ENCODE results near the gene WBP1L.
"Not testable (repeated sequence)": the region's sequence is repeated elsewhere in the genome, so short reads cannot be mapped to it uniquely, and the experiment has no call there.

Gene WBP1L

GRCh38 chr10:102714621-102715455, 28.9 kb upstream of the WBP1L start, which contains the start of gene SFXN2:
TSS of gene SFXN2 (plus strand) at chr10:102714636. CDS start at chr10:102726637, 12,001 bp downstream.
- Histone ChIP-seq H3K9ac (ENCODE audit: low read length) (peak within 1 kb of the TSS; percentile 75), H3K9me3 (ENCODE audit: insufficient read depth, low read length) (no peaks in the 10 kb centered on the region), H3K27me3 (ENCODE audit: low read length) (no peaks in the 10 kb centered on the region), H3K79me2 (ENCODE audit: insufficient read depth, low read length) (peaks cover 38% of the 10 kb centered on the region), H3K4me2 (ENCODE audit: low read depth, low read length, poor library complexity, severe bottlenecking) (peak within 1 kb of the TSS; percentile 76), H3K4me3 (ENCODE audit: insufficient read depth, low read length, poor library complexity, severe bottlenecking) (peak within 1 kb of the TSS; percentile 81), H4K20me1 (ENCODE audit: low read depth, low read length) (no peaks in the 10 kb centered on the region), H2AFZ (ENCODE audit: low read depth, low read length, severe bottlenecking) (peak within 1 kb of the TSS; percentile 76), H3K9me2 (replicated peaks; ENCODE audit: insufficient read depth, low read length) (no peaks in the 10 kb centered on the region), H3F3A (ENCODE audit: insufficient read depth) (peaks cover 11% of the 10 kb centered on the region; the same call in 1 of the 2 replicates), H3K36me3 (ENCODE audit: low read length) (no peaks in the 10 kb centered on the region), H3K27ac (ENCODE audit: low read depth, low read length) (peak within 1 kb of the TSS; percentile 34)
- TF ChIP-seq EZH2phosphoT487 (conservative IDR thresholded peaks at IDR 0.05; ENCODE audit: low read length) (no peak), CTCF (IDR thresholded peaks at IDR 0.05; ENCODE audit: insufficient read depth, low read length, poor library complexity, severe bottlenecking) (peak; percentile 26)

GRCh38 chr10:102715880-102716279, 27.9 kb upstream of the WBP1L start:
- no peak overlapping the region for H3K27ac ChIP-seq (ENCODE audit: low read depth, low read length)
- no peaks in the 10 kb centered on the region for H4K20me1 ChIP-seq (ENCODE audit: low read depth, low read length)
- peaks cover 11% of the 10 kb centered on the region; the same call in 1 of the 2 replicates for H3F3A ChIP-seq (ENCODE audit: insufficient read depth)
- peak overlapping the region; percentile 75 for H3K9ac ChIP-seq (ENCODE audit: low read length)
- peaks cover 43% of the 10 kb centered on the region for H3K79me2 ChIP-seq (ENCODE audit: insufficient read depth, low read length)
- peak overlapping the region; percentile 76 for H3K4me2 ChIP-seq (ENCODE audit: low read depth, low read length, poor library complexity, severe bottlenecking)
- H3K9me3 ChIP-seq (ENCODE audit: insufficient read depth, low read length), result no peaks in the 10 kb centered on the region
- no peak overlapping the region for H2AFZ ChIP-seq (ENCODE audit: low read depth, low read length, severe bottlenecking)
- no peak for TF ChIP-seq EZH2phosphoT487 (conservative IDR thresholded peaks at IDR 0.05; ENCODE audit: low read length)
- no peak for TF ChIP-seq CTCF (IDR thresholded peaks at IDR 0.05; ENCODE audit: insufficient read depth, low read length, poor library complexity, severe bottlenecking)
- no peak overlapping the region for H3K4me3 ChIP-seq (ENCODE audit: insufficient read depth, low read length, poor library complexity, severe bottlenecking)
- H3K36me3 ChIP-seq (ENCODE audit: low read length), result no peaks in the 10 kb centered on the region
- H3K27me3 ChIP-seq (ENCODE audit: low read length), result no peaks in the 10 kb centered on the region
- no peaks in the 10 kb centered on the region for H3K9me2 ChIP-seq (replicated peaks; ENCODE audit: insufficient read depth, low read length)

- H3K27me3 ChIP-seq (ENCODE audit: low read length); H4K20me1 ChIP-seq (ENCODE audit: low read depth, low read length); H3K27ac ChIP-seq (ENCODE audit: low read depth, low read length); H3K9ac ChIP-seq (ENCODE audit: low read length); H3K36me3 ChIP-seq (ENCODE audit: low read length); H3K9me2 ChIP-seq (replicated peaks; ENCODE audit: insufficient read depth, low read length); H2AFZ ChIP-seq (ENCODE audit: low read depth, low read length, severe bottlenecking); H3K9me3 ChIP-seq (ENCODE audit: insufficient read depth, low read length); H3K4me2 ChIP-seq (ENCODE audit: low read depth, low read length, poor library complexity, severe bottlenecking); H3K4me3 ChIP-seq (ENCODE audit: insufficient read depth, low read length, poor library complexity, severe bottlenecking): not testable (repeated sequence)
- Histone ChIP-seq H3K79me2 (ENCODE audit: insufficient read depth, low read length) (peaks cover 49% of the 10 kb centered on the region), H3F3A (ENCODE audit: insufficient read depth) (peaks cover 11% of the 10 kb centered on the region; the same call in 1 of the 2 replicates)
Measured at GRCh38 chr10:102716900-102717565, 26.7 kb upstream of the WBP1L start.

Data from SU-DHL-6 (cell line).